Measurements from ENCODE around the gene ZBTB3.
A peak's percentile ranks its signal among the peaks of the same experiment; 100 is the strongest.

The ZBTB3 gene

GRCh38 chr11:62708793-62709192 lies 45.2 kb downstream of the ZBTB3 start:
- Histone ChIP-seq H3K27ac (peak overlapping the region; percentile 91 to 96), H3K9me3 (no peaks in the 10 kb centered on the region), H3K36me3 (peaks cover 20 to 33% (median 31%) of the 10 kb centered on the region in 3 donors), H3K4me3 (peak overlapping the region; percentile 58 to 64), H3K27me3 (no peaks in the 10 kb centered on the region), H3K4me1 (peaks cover 0 to 40% (median 35%) of the 10 kb centered on the region in 4 donors)
- TF ChIP-seq CTCF (IDR thresholded peaks at IDR 0.05) = no peak
- peak in 1 of 2 donors; percentile 72 for DNase-seq
- intact Hi-C loops (cut with DNase I; ENCODE audit: low total_unique reads) = loop anchor here (10.0 kb wide), 1 partner anchor 94 kb away; the partner anchor contains the start of genes EML3 and ROM1

GRCh38 chr11:62708392-62708791 lies 45.6 kb downstream of the ZBTB3 start:
- Histone ChIP-seq H3K9me3 (no peaks in the 10 kb centered on the region), H3K27ac (peak overlapping the region in 1 of 2 donors; percentile 96), H3K36me3 (peaks cover 16 to 29% (median 28%) of the 10 kb centered on the region in 3 donors), H3K4me3 (peak overlapping the region; percentile 58 to 64), H3K4me1 (peaks cover 0 to 40% (median 35%) of the 10 kb centered on the region in 4 donors), H3K27me3 (no peaks in the 10 kb centered on the region)
- intact Hi-C loops (cut with DNase I; ENCODE audit: low total_unique reads) = loop anchor here (10.0 kb wide), 1 partner anchor 94 kb away; the partner anchor contains the start of genes EML3 and ROM1
- TF ChIP-seq CTCF (IDR thresholded peaks at IDR 0.05) = no peak
- DNase-seq = peak in 1 of 2 donors; percentile 61

- Histone ChIP-seq H3K27ac (peak within 1 kb of the TSS; percentile 68 to 96), H3K4me1 (peaks cover 0 to 40% (median 35%) of the 10 kb centered on the region in 4 donors), H3K36me3 (peaks cover 14 to 20% (median 19%) of the 10 kb centered on the region in 3 donors), H3K4me3 (peak within 1 kb of the TSS; percentile 61 to 71), H3K9me3 (no peaks in the 10 kb centered on the region), H3K27me3 (no peaks in the 10 kb centered on the region)
- peak in 1 of 2 donors; percentile 64 for DNase-seq
- TF ChIP-seq CTCF (IDR thresholded peaks at IDR 0.05) = no peak
- intact Hi-C loops (cut with DNase I; ENCODE audit: low total_unique reads) = loop anchor here (10.0 kb wide), 1 partner anchor 93 kb away; the partner anchor contains the start of genes EML3 and ROM1
Measured at GRCh38 chr11:62707277-62707861, 46.6 kb downstream of the ZBTB3 start, which contains the start of the genes BSCL2 and GNG3. BSCL2 (minus strand) TSS chr11:62707424; CDS start chr11:62707195, 229 bp downstream. GNG3 (plus strand) TSS chr11:62707676; CDS start chr11:62708296, 620 bp downstream.

GRCh38 chr11:62706850-62707247 lies 47.1 kb downstream of the ZBTB3 start:
- TF ChIP-seq CTCF (IDR thresholded peaks at IDR 0.05) = no peak
- H3K4me3 ChIP-seq = peak overlapping the region; percentile 61 to 71
- H3K4me1 ChIP-seq = peaks cover 0 to 40% (median 35%) of the 10 kb centered on the region in 4 donors
- intact Hi-C loops (cut with DNase I; ENCODE audit: low total_unique reads) = loop anchor here (10.0 kb wide), 1 partner anchor 92 kb away; the partner anchor contains the start of genes EML3 and ROM1
- H3K27me3 ChIP-seq = no peaks in the 10 kb centered on the region
- peak overlapping the region; percentile 68 to 85 for H3K27ac ChIP-seq
- peaks cover 9 to 19% (median 16%) of the 10 kb centered on the region in 3 donors for H3K36me3 ChIP-seq
- H3K9me3 ChIP-seq = no peaks in the 10 kb centered on the region
- peak in 1 of 2 donors; percentile 61 for DNase-seq

GRCh38 chr11:62705880-62706849 lies 47.8 kb downstream of the ZBTB3 start:
- Histone ChIP-seq H3K9me3 (no peaks in the 10 kb centered on the region), H3K27me3 (no peaks in the 10 kb centered on the region), H3K36me3 (peaks cover 8 to 19% (median 9%) of the 10 kb centered on the region in 3 donors), H3K4me1 (peaks cover 0 to 40% (median 35%) of the 10 kb centered on the region in 4 donors), H3K4me3 (peak overlapping the region; percentile 61 to 71), H3K27ac (peak overlapping the region; percentile 68 to 85)
- DNase-seq = peak; percentile 93 to 97
- intact Hi-C loops (cut with DNase I; ENCODE audit: low total_unique reads) = loop anchor here (10.0 kb wide), 1 partner anchor 91 kb away; the partner anchor contains the start of genes EML3 and ROM1
- no peak for TF ChIP-seq CTCF (IDR thresholded peaks at IDR 0.05)

All from tibial artery (tissue), 4 donors.